Thoracic aorta (tissue), 2 donors: Measurements from ENCODE around the gene PKP1. TPM values are rescaled to one million over a fixed set of nuclear protein-coding genes. Genes with fewer than 3 reads are reported as not detected.

Experiments used
- ATAC-seq: fragments of 150-250 bp; one replicate; pipeline ENCODE4 v1.8.0; 2017; ENCODE audit warnings: low read depth; ENCODE audit not compliant: insufficient number of reproducible peaks, low FRiP score
- DNase-seq: peaks from one replicate; pipeline ENCODE4 v3.0.0-alpha.2; 2020; ENCODE audit warnings: low spot score
- H3K27ac ChIP-seq, 2 donors: fragments of 200-600 bp; sonication (generic); 1 replicate in 1 of 2; 2 replicates in 1 of 2; pipeline ENCODE4 v1.5.1; 2016; ENCODE audit warnings: mild to moderate bottlenecking in 2 of 2, moderate library complexity in 2 of 2
- H3K27me3 ChIP-seq: fragments of 200-600 bp; sonication (generic); replicated peaks from 2 replicates; pipeline ENCODE4 v1.6.0; 2016; ENCODE audit warnings: mild to moderate bottlenecking; ENCODE audit not compliant: insufficient read depth
- H3K36me3 ChIP-seq: fragments of 200-600 bp; sonication (generic); one replicate; pipeline ENCODE4 v1.5.1; 2016
- H3K4me1 ChIP-seq, 2 donors: fragments of 200-600 bp; sonication (generic); 1 replicate in 1 of 2; 2 replicates in 1 of 2; pipeline versions ENCODE4 v1.5.1 to v1.6.0; 2016; ENCODE audit warnings: low read depth in 2 of 2, mild to moderate bottlenecking in 1 of 2; ENCODE audit not compliant: control insufficient read depth in 1 of 2
- H3K4me3 ChIP-seq: fragments of 200-600 bp; sonication (generic); 2 replicates; pipeline ENCODE4 v1.5.1; 2016; ENCODE audit warnings: mild to moderate bottlenecking
- H3K9me3 ChIP-seq: fragments of 200-600 bp; sonication (generic); 2 replicates; pipeline ENCODE4 v1.5.1; 2016
- CTCF ChIP-seq: fragments of 200-600 bp; sonication (generic); IDR thresholded peaks from one replicate; pipeline ENCODE4 v1.5.1; 2019; ENCODE audit warnings: antibody characterized with exemption
- total RNA-seq, 2 donors: library from RNA; depleted of rRNA; stranded (reverse); fragments of >200 nt; gene quantifications; one replicate each; pipeline versions ENCODE4 v1.1.0 to v1.2.3, GENCODE V29; 2016

The PKP1 gene
- total RNA-seq, 2 donors from 2014 or later = 0.54 TPM; not detected in 1

- Histone ChIP-seq H3K27me3 (no peaks in the 10 kb centered on the region), H3K27ac (no peak overlapping the region), H3K36me3 (no peaks in the 10 kb centered on the region), H3K9me3 (no peaks in the 10 kb centered on the region), H3K4me3 (no peak overlapping the region), H3K4me1 (no peaks in the 10 kb centered on the region)
- TF ChIP-seq CTCF = no peak
- no peak for DNase-seq
- ATAC-seq = no peak
Observed at GRCh38 chr1:201355471-201355870, 72.2 kb downstream of the PKP1 start.

GRCh38 chr1:201356236-201356635 lies 72.9 kb downstream of the PKP1 start:
- H3K4me1 ChIP-seq = no peaks in the 10 kb centered on the region
- no peaks in the 10 kb centered on the region for H3K9me3 ChIP-seq
- no peaks in the 10 kb centered on the region for H3K27me3 ChIP-seq
- no peak overlapping the region for H3K4me3 ChIP-seq
- no peak for TF ChIP-seq CTCF
- ATAC-seq (no peak), DNase-seq (no peak)
- H3K27ac ChIP-seq = no peak overlapping the region
- no peaks in the 10 kb centered on the region for H3K36me3 ChIP-seq

- Histone ChIP-seq H3K4me1 (no peaks in the 10 kb centered on the region), H3K36me3 (no peaks in the 10 kb centered on the region), H3K9me3 (no peaks in the 10 kb centered on the region), H3K27me3 (no peaks in the 10 kb centered on the region), H3K27ac (no peak overlapping the region), H3K4me3 (no peak overlapping the region)
- DNase-seq = no peak
- ATAC-seq = no peak
- TF ChIP-seq CTCF = no peak
Observed at GRCh38 chr1:201356701-201357100, 73.4 kb downstream of the PKP1 start.

DNA sequence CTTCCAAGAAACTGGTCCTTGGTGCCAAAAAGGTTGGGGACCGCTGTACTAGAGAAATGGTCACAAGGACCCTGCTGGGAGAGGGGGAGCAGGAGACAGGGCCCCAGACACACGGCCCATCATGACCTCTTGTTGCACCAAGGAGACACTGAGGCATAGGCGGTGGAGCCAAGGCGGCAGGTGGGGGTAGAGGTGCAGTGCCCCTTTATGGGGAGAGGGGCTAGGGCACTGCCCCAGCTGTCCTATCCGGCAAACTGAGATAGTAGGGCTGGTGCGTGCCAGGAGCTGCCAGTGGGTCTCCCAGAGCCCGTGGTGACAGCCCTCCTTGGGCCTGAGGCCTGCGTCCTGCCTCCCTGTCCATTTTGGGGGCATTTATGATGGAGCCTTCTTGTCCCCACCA lies 73.9 kb downstream of the PKP1 start:
- no peaks in the 10 kb centered on the region for H3K36me3 ChIP-seq
- no peak for DNase-seq
- no peak for TF ChIP-seq CTCF
- ATAC-seq = no peak
- H3K4me3 ChIP-seq = no peak overlapping the region
- no peaks in the 10 kb centered on the region for H3K4me1 ChIP-seq
- no peak overlapping the region for H3K27ac ChIP-seq
- no peaks in the 10 kb centered on the region for H3K27me3 ChIP-seq
- H3K9me3 ChIP-seq = no peaks in the 10 kb centered on the region

GRCh38 chr1:201357636-201358348 lies 74.5 kb downstream of the PKP1 start:
- Histone ChIP-seq H3K9me3 (no peaks in the 10 kb centered on the region), H3K4me1 (no peaks in the 10 kb centered on the region), H3K36me3 (no peaks in the 10 kb centered on the region), H3K4me3 (no peak overlapping the region), H3K27me3 (no peaks in the 10 kb centered on the region), H3K27ac (no peak overlapping the region)
- DNase-seq (no peak), ATAC-seq (no peak)
- no peak for TF ChIP-seq CTCF
